ENCODE results near the gene HES4. TPM values are rescaled to one million over a fixed set of nuclear protein-coding genes. Genes with fewer than 3 reads are reported as not detected.

Gene HES4
- total RNA-seq, 2 donors from 2014 or later: 45.8 to 82.6 TPM

GRCh38 chr1:963746-964525 is 36.0 kb downstream of the HES4 start:
- intact Hi-C loops (cut with DNase I): no loop called here
- no peaks in the 10 kb centered on the region for H3K27me3 ChIP-seq (replicated peaks; ENCODE audit: insufficient read depth)
- WGBS: 90% methylated on average over 30 of the region's 47 CpGs
- no peak overlapping the region for H3K27ac ChIP-seq
- TF ChIP-seq POLR2AphosphoS5 (IDR thresholded peaks at IDR 0.05): no peak
- no peak for TF ChIP-seq CTCF (IDR thresholded peaks at IDR 0.05)
- TF ChIP-seq POLR2A (IDR thresholded peaks at IDR 0.05): no peak
- H3K36me3 ChIP-seq: no peaks in the 10 kb centered on the region
- H3K4me3 ChIP-seq: no peak overlapping the region
- H3K4me1 ChIP-seq (replicated peaks): peaks cover 6% of the 10 kb centered on the region
- DNase-seq (ENCODE audit: low spot score): no peak
- no peaks in the 10 kb centered on the region for H3K9me3 ChIP-seq

GRCh38 chr1:963301-963651 is 36.6 kb downstream of the HES4 start:
- 92% methylated on average over 16 of the region's 16 CpGs for WGBS
- H3K4me3 ChIP-seq: no peak overlapping the region
- H3K9me3 ChIP-seq: no peaks in the 10 kb centered on the region
- no peak overlapping the region for H3K27ac ChIP-seq
- no peaks in the 10 kb centered on the region for H3K27me3 ChIP-seq (replicated peaks; ENCODE audit: insufficient read depth)
- peaks cover 6% of the 10 kb centered on the region for H3K4me1 ChIP-seq (replicated peaks)
- DNase-seq (ENCODE audit: low spot score): no peak
- intact Hi-C loops (cut with DNase I): no loop called here
- no peak for TF ChIP-seq POLR2AphosphoS5 (IDR thresholded peaks at IDR 0.05)
- no peak for TF ChIP-seq POLR2A (IDR thresholded peaks at IDR 0.05)
- no peak for TF ChIP-seq CTCF (IDR thresholded peaks at IDR 0.05)
- no peaks in the 10 kb centered on the region for H3K36me3 ChIP-seq

GRCh38 chr1:962381-963300 is 37.3 kb downstream of the HES4 start:
- Histone ChIP-seq H3K27ac (no peak overlapping the region), H3K4me1 (replicated peaks) (peaks cover 8% of the 10 kb centered on the region), H3K4me3 (no peak overlapping the region), H3K9me3 (no peaks in the 10 kb centered on the region), H3K27me3 (replicated peaks; ENCODE audit: insufficient read depth) (no peaks in the 10 kb centered on the region), H3K36me3 (no peaks in the 10 kb centered on the region)
- intact Hi-C loops (cut with DNase I): no loop called here
- WGBS: 94% methylated on average over 53 of the region's 57 CpGs
- TF ChIP-seq POLR2AphosphoS5 (IDR thresholded peaks at IDR 0.05): no peak
- TF ChIP-seq POLR2A (IDR thresholded peaks at IDR 0.05): no peak
- TF ChIP-seq CTCF (IDR thresholded peaks at IDR 0.05): no peak
- no peak for DNase-seq (ENCODE audit: low spot score)

GRCh38 chr1:961132-961669 is 38.7 kb downstream of the HES4 start:
- Histone ChIP-seq H3K36me3 (peaks cover 0 to 6% of the 10 kb centered on the region in 2 donors), H3K4me3 (peak overlapping the region; percentile 84 to 90), H3K4me1 (replicated peaks) (peaks cover 10% of the 10 kb centered on the region), H3K9me3 (no peaks in the 10 kb centered on the region), H3K27me3 (replicated peaks; ENCODE audit: insufficient read depth) (no peaks in the 10 kb centered on the region), H3K27ac (no peak overlapping the region)
- no peak for DNase-seq (ENCODE audit: low spot score)
- WGBS: 41% methylated on average over 48 of the region's 56 CpGs
- intact Hi-C loops (cut with DNase I): no loop called here
- TF ChIP-seq POLR2AphosphoS5 (IDR thresholded peaks at IDR 0.05) (no peak), CTCF (IDR thresholded peaks at IDR 0.05) (no peak), POLR2A (IDR thresholded peaks at IDR 0.05) (no peak)
